SHP77 treated with DMSO at 0.1 percent for 48 hours (cell line): ENCODE data around the gene AMPD3.

Source experiments
- DNase-seq: peaks from one replicate; lab custom pipeline; 2025; lab: John Stamatoyannopoulos, UW

AMPD3 gene

GRCh38 chr11:10438458-10438857 lies 16.6 kb upstream of the AMPD3 start:
- DNase-seq, result no peak

- DNase-seq, result no peak
Observed at GRCh38 chr11:10439351-10439750, 15.7 kb upstream of the AMPD3 start.

DNA sequence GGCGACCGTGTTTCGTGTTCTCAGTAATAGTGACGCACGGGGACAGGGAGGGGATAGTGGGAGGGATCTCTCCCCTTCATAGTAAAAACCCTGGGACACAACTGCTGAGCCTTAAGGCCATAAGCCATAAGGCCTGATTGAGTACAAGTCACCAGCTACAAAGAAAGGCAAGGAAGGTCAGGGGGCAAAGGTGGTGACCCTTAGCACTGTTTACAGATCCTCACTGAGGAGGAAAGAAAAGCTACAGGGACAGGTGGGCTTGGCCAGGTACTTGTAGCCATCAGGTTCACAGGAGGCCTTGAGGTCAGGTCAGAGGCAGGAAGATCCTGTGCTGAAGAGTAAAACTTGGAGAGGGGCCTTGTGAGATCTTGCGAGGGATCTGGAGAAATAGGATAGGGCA lies 15.1 kb upstream of the AMPD3 start:
- no peak for DNase-seq

DNA sequence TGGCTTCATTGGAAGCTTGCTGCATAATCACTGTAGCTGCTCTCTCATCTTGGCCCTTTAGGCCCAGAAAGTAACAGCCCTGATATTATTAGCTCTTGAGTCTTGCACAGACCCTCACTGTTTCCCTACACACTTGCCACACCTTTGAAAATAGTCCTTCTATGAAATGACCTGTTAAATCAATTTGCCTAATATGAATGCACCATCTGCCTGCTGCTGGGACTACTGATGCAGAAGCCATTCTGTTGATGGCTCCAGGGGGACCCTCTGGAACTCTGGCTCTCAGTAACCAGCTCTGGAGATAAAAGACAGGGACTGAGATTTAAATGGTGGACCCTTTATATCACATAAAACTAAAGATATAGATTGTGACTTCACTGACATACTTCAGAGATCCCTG lies 14.7 kb upstream of the AMPD3 start:
- no peak for DNase-seq

GRCh38 chr11:10441091-10441490 lies 14.0 kb upstream of the AMPD3 start:
- no peak for DNase-seq

- no peak for DNase-seq
Observed at GRCh38 chr11:10441652-10442503, 13.2 kb upstream of the AMPD3 start.

- DNase-seq, result no peak
Observed at GRCh38 chr11:10443152-10443551, 11.9 kb upstream of the AMPD3 start.

DNA sequence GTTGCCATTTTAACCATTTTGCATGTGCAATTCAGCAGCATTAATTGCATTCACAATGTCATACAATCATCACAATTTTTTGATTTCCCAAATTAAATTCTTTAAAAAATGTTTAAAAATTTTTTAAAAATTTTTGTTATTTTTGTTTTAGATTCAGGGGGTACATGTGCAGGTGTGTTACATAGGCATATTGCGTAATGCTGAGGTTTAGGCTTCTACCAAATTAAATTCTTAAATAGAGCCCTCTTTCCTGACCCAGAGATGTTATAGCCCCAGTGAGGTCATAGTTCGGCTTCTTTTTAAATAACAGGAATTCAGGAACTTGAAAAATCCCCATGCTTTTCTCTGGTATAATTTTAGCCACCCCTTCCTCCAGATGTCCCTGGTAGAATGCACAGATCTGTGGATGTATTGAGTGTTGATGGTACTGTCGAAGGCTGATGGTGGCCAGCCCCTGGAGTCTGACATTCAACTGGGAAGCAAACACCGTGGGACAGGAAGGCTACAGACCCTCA lies 11.3 kb upstream of the AMPD3 start:
- no peak for DNase-seq

DNA sequence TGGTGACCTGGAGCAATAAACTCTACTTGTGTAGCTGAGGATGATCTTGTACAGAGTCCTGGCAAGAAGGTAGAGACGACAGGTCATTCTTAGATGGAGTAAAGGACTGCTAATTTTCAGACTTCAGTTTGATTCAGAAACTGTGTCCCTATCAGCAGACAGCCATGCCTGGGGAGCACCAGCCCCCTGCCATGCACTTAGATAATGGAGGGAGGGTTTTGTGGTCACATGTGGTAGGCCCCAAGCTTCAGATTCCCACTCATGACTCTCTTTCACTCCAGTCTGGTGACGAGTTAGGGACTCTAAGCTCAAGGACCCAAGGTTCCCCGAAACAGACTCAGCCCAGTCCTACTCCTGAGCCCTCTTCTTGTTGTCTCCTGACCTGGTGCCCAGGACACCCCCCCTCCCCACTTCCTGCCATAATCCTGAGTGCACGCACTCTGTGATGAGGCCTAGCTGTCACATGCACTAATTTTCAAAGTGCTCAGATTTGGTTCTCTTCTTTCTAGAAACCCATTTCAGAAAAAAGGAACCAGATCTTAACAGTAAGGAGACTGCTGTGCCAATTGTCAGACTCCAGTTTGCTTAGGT lies 10.2 kb upstream of the AMPD3 start:
- no peak for DNase-seq

- DNase-seq, result no peak
Observed at GRCh38 chr11:10447445-10447844, 7.6 kb upstream of the AMPD3 start.

- no peak for DNase-seq
Observed at GRCh38 chr11:10450462-10451425, 4.3 kb upstream of the AMPD3 start.

DNA sequence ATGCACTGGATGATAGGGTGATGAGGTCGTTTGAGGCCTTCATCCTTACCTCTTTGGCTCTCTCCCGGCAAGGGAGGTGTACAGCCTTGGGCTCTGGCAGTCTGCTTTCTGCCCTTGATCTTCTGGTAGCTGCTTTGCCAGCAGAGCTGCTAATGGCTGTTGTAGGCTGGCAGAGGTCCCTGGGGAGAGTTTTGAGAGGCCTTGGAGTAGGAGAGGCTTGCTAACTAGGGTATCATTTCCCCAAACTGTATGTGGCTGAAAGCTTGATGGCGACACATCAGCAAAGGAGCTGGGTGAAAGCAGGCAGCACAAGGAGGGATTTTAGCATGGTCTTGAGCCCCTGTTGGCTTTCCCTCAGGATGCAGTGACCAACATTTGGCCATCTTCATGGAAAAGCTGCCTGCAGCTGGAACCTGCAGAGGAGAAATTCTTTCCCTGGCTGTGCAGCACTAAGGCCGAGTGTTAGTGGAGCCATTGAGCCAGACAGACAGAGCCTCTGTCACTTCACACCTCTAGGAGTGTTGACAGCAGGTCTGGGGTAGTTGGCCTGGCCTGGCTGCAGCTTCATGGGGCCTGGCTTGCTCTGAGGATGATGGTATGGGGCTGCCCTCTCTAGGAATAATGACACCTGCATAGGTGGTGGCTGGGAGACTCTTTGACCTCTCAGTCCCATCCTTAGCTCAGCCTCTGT lies 3.5 kb upstream of the AMPD3 start:
- DNase-seq, result no peak

- DNase-seq, result no peak
Observed at GRCh38 chr11:10452211-10452767, 2.8 kb upstream of the AMPD3 start.

DNA sequence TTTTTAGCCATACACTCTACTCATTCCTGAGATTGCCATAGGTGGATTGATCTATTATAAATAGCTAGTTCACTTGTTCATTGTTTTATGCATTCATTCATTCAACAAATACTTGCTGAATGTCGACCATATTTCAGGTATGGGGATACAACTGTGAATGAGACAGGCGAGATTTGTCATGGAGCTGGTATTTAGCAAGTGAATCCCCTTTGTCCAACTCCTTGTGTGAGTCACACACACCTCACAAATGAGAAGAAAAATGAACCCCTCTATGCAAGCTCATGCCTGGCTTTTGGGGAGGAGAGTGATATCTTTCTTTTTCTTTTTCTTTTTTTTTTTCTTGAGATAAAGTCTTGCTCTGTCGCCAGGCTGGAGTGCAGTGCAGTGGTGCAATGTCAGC lies 1.8 kb upstream of the AMPD3 start:
- DNase-seq, result no peak

GRCh38 chr11:10455637-10456487 lies 798 bp downstream of the AMPD3 start:
- DNase-seq, result no peak

- peak; percentile 35 for DNase-seq
Observed at GRCh38 chr11:10456519-10456918, 1.5 kb downstream of the AMPD3 start.

DNA sequence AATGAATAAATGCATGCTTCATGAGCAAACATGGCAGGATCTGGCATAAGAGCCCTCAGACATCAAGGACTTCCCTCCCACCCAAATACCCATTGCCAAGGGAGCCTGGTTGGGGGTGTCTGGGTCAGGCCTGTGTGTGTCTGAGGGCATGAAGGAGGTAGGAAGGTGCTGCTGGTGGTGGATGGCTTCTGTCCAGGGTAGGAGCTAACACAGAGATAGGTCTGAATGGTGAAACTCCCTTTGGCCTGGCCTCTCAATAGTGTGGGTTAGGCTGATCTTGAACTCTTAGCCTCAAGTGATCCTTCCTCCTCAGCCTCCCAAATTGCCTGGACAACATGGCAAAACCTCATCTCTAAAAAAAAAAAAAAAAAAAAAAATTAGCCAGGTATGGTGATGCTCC lies 2.8 kb downstream of the AMPD3 start:
- no peak for DNase-seq

GRCh38 chr11:10459029-10459970 lies 4.2 kb downstream of the AMPD3 start:
- DNase-seq, result no peak

- DNase-seq, result no peak
Observed at GRCh38 chr11:10460611-10461275, 5.7 kb downstream of the AMPD3 start.
